Activated CD4-positive, alpha-beta T cell treated with anti-CD3 and anti-CD28 coated beads, Interleukin-2, amount 10 ng/mL, durations not matched to agents 24 days and 14 days (primary cell): Measurements from ENCODE around the gene PROSER3. TPM values are rescaled to one million over a fixed set of nuclear protein-coding genes. Genes with fewer than 3 reads are reported as not detected.

ENCODE experiments used
- DNase-seq: peaks from one replicate; pipeline ENCODE4 v3.0.0; 2022
- H3K27ac Mint-ChIP-seq: one replicate; pipeline ENCODE4 v1.8.0; 2022; ENCODE audit warnings: mild to moderate bottlenecking, mixed read lengths
- H3K27me3 Mint-ChIP-seq: one replicate; pipeline ENCODE4 v1.8.0; 2022; ENCODE audit warnings: mixed read lengths
- H3K36me3 Mint-ChIP-seq: one replicate; pipeline ENCODE4 v1.8.0; 2022; ENCODE audit warnings: low read depth, mild to moderate bottlenecking, mixed read lengths
- H3K4me1 Mint-ChIP-seq: one replicate; pipeline ENCODE4 v1.8.0; 2021; ENCODE audit warnings: mixed read lengths
- H3K4me3 Mint-ChIP-seq: one replicate; pipeline ENCODE4 v1.8.0; 2022; ENCODE audit warnings: mild to moderate bottlenecking, moderate library complexity, mixed read lengths
- H3K9me3 Mint-ChIP-seq: one replicate; pipeline ENCODE4 v1.8.0; 2021; ENCODE audit warnings: mixed read lengths
- intact Hi-C: fragments of 100-400 bp; cut with micrococcal nuclease; formaldehyde crosslinking; loops from one replicate; pipeline ENCODE4 v1.15.1; 2023
- total RNA-seq: library from RNA; stranded (reverse); gene quantifications from 2 replicates; pipeline ENCODE4 v1.2.3, GENCODE V29; 2022

The PROSER3 gene
- total RNA-seq, result 35.2 and 43.6 TPM in 2 replicates

GRCh38 chr19:35757749-35758608 is at the start of gene PROSER3:
Gene PROSER3, plus strand, starts transcription at chr19:35758176. Its CDS starts 40 bp downstream, at chr19:35758216.
- peaks cover 2% of the 10 kb centered on the region for H3K27me3 Mint-ChIP-seq
- DNase-seq, result peak; percentile 100
- H3K4me3 Mint-ChIP-seq, result peak within 1 kb of the TSS; percentile 95
- intact Hi-C loops, result loop anchor here (1.0 to 5.0 kb wide), 5 partner anchors 10 to 144 kb away; partner anchors contain the start of genes ARHGAP33, HCST, LIN37 and NFKBID
- peak within 1 kb of the TSS; percentile 98 for H3K27ac Mint-ChIP-seq
- peaks cover 34% of the 10 kb centered on the region for H3K36me3 Mint-ChIP-seq
- peaks cover 25% of the 10 kb centered on the region for H3K4me1 Mint-ChIP-seq
- H3K9me3 Mint-ChIP-seq, result no peaks in the 10 kb centered on the region

- Mint-ChIP-seq H3K36me3 (peaks cover 2% of the 10 kb centered on the region), H3K4me1 (peaks cover 25% of the 10 kb centered on the region), H3K9me3 (no peaks in the 10 kb centered on the region), H3K27ac (no peak overlapping the region), H3K27me3 (no peaks in the 10 kb centered on the region), H3K4me3 (no peak overlapping the region)
- intact Hi-C loops, result no loop called here
- DNase-seq, result no peak
Measured at GRCh38 chr19:35708391-35708790, 49.6 kb upstream of the PROSER3 start.

- H3K27ac Mint-ChIP-seq, result peak overlapping the region; percentile 96
- H3K4me1 Mint-ChIP-seq, result peaks cover 42% of the 10 kb centered on the region
- H3K4me3 Mint-ChIP-seq, result peak overlapping the region; percentile 65
- peaks cover 26% of the 10 kb centered on the region for H3K36me3 Mint-ChIP-seq
- H3K9me3 Mint-ChIP-seq, result no peaks in the 10 kb centered on the region
- H3K27me3 Mint-ChIP-seq, result no peaks in the 10 kb centered on the region
- intact Hi-C loops, result loop anchor here (1.0 to 5.0 kb wide), 3 partner anchors 9 to 84 kb away; partner anchors contain the start of gene RBM42
- DNase-seq, result peak; percentile 89
Measured at GRCh38 chr19:35710784-35711723, 46.9 kb upstream of the PROSER3 start.

- peak overlapping the region; percentile 92 for H3K4me3 Mint-ChIP-seq
- intact Hi-C loops, result loop anchor here (1.0 to 5.0 kb wide), 2 partner anchors 29 to 86 kb away; partner anchors contain the start of genes IGFLR1 and RBM42
- no peaks in the 10 kb centered on the region for H3K27me3 Mint-ChIP-seq
- peaks cover 48% of the 10 kb centered on the region for H3K4me1 Mint-ChIP-seq
- no peaks in the 10 kb centered on the region for H3K9me3 Mint-ChIP-seq
- peak overlapping the region; percentile 96 for H3K27ac Mint-ChIP-seq
- peaks cover 37% of the 10 kb centered on the region for H3K36me3 Mint-ChIP-seq
- DNase-seq, result peak; percentile 90
Measured at GRCh38 chr19:35712567-35713505, 45.1 kb upstream of the PROSER3 start.

GRCh38 chr19:35713506-35713850 is 44.5 kb upstream of the PROSER3 start:
- Mint-ChIP-seq H3K4me3 (peak overlapping the region; percentile 92), H3K4me1 (peaks cover 48% of the 10 kb centered on the region), H3K27ac (peak overlapping the region; percentile 96), H3K9me3 (no peaks in the 10 kb centered on the region), H3K36me3 (peaks cover 37% of the 10 kb centered on the region), H3K27me3 (no peaks in the 10 kb centered on the region)
- DNase-seq, result no peak
- intact Hi-C loops, result loop anchor here (1.0 to 5.0 kb wide), 2 partner anchors 29 to 86 kb away; partner anchors contain the start of genes IGFLR1 and RBM42

DNA sequence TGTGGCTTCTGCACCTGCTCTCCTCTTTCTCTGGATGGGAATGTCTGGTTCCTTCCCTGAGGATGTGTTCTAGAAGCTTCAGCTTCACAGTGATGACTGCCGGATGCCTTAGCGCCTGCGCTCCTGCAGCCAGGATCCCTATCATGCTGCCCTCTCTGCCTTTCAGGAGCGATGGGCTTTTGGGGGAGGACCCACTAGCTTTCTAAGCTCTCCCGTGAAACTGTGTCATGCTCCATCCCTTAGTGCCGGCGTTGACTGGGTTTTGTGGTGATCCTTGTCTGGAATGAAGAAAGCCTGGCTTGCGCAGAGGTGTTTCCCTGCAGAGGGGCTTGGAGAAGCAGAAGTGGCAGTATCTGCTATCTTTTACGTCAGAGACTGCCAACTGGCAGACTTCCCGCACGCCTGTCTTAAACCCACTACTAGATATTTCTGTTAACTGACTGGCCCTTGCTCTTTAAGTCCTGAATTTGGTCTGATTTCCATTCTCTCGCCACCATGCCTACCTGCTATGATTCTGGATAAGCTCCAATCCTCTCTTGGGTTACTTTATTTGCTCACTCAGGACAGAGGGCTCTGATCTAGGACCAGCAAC is 44.0 kb upstream of the PROSER3 start:
- Mint-ChIP-seq H3K9me3 (no peaks in the 10 kb centered on the region), H3K4me3 (peak overlapping the region; percentile 92), H3K36me3 (peaks cover 39% of the 10 kb centered on the region), H3K4me1 (peaks cover 51% of the 10 kb centered on the region), H3K27me3 (no peaks in the 10 kb centered on the region), H3K27ac (peak overlapping the region; percentile 96)
- DNase-seq, result peak; percentile 66
- intact Hi-C loops, result loop anchor here (1.0 to 5.0 kb wide), 2 partner anchors 28 to 87 kb away; partner anchors contain the start of genes IGFLR1 and RBM42

GRCh38 chr19:35714601-35715354 is 43.2 kb upstream of the PROSER3 start:
- no peaks in the 10 kb centered on the region for H3K9me3 Mint-ChIP-seq
- H3K27me3 Mint-ChIP-seq, result no peaks in the 10 kb centered on the region
- intact Hi-C loops, result loop anchor here (5.0 kb wide), 2 partner anchors 87 to 167 kb away; partner anchors contain the start of genes RBM42 and TMEM147
- DNase-seq, result peak; percentile 80
- peaks cover 57% of the 10 kb centered on the region for H3K4me1 Mint-ChIP-seq
- peaks cover 43% of the 10 kb centered on the region for H3K36me3 Mint-ChIP-seq
- peak overlapping the region; percentile 96 for H3K27ac Mint-ChIP-seq
- peak overlapping the region; percentile 92 for H3K4me3 Mint-ChIP-seq

DNA sequence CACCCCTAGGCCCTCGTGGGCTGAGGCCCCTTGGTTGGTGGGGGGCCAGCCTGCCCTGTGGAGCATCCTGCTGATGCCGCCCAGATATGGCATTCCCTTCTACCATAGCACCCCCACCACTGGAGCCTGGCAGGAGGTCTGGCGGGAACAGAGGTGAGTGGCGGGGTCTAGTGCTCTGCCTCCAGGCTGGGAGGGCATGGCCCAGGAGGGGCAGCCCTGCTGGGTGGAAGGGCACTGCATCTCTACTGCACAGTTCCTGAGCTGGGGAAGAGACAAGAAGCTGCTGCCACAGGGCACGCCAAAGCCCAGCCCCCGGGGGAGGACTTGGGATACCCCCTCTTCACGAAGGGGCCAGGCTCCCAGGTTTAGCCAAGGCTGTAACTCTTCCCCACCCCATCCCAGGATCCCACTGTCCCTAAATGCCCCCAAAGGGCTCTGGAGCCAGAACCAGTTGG is 42.6 kb upstream of the PROSER3 start:
- Mint-ChIP-seq H3K27me3 (no peaks in the 10 kb centered on the region), H3K4me1 (peaks cover 56% of the 10 kb centered on the region), H3K4me3 (peak overlapping the region; percentile 92), H3K9me3 (no peaks in the 10 kb centered on the region), H3K27ac (peak overlapping the region; percentile 93), H3K36me3 (peaks cover 47% of the 10 kb centered on the region)
- intact Hi-C loops, result loop anchor here (5.0 kb wide), 1 partner anchor 168 kb away; the partner anchor contains the start of gene TMEM147
- DNase-seq, result peak; percentile 71

GRCh38 chr19:35715981-35716800 is 41.8 kb upstream of the PROSER3 start:
- Mint-ChIP-seq H3K9me3 (no peaks in the 10 kb centered on the region), H3K36me3 (peaks cover 51% of the 10 kb centered on the region), H3K27ac (peak overlapping the region; percentile 93), H3K4me3 (peak overlapping the region; percentile 92), H3K4me1 (peaks cover 51% of the 10 kb centered on the region), H3K27me3 (no peaks in the 10 kb centered on the region)
- DNase-seq, result peak; percentile 78
- intact Hi-C loops, result loop anchor here (2.0 to 5.0 kb wide), 2 partner anchors 169 to 183 kb away; partner anchors contain the start of gene TMEM147

DNA sequence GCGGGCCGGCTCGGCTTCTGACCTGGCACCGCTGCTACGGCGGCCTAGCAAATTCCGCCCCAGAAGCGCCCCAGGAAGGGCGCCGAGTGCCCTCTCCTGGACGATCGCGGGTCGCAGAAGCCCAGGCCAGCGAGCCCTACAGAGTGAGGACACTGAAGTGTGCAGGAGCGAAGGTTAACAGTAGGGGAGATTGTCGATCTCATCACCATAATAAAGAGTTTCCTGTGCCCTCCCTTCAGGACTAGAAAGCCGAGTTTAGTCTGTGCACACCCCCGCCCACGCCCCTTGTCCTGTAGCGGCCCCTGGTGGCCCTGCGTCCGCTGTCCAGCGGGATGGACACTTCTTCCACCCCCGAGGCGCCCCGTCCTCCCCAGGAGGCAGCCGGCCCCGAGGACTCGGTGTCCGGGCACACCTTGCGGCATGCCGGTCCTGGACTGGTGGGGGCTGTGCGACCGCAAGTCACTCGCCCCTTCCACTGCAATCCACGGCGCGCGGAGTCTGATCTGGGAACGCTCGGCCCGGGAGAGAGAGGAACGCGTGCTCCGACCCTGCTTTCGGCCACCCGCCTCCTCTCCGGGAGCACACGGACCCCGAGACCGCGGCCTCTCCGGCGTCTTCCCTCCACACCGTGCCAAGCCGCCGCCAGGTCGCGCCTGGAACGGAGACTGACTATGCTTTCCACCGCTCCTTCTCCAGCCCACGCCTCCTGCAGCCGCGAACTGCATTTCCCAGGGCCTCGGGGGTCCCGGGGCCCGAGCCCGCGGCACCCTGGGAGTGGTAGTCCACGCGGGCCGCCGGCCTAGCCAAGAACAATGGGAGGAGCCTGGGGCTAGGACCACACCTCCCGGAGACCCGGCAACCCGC is 40.9 kb upstream of the PROSER3 start:
- Mint-ChIP-seq H3K27me3 (no peaks in the 10 kb centered on the region), H3K27ac (peak overlapping the region; percentile 93), H3K4me3 (peak overlapping the region; percentile 92), H3K4me1 (peaks cover 50% of the 10 kb centered on the region), H3K9me3 (no peaks in the 10 kb centered on the region), H3K36me3 (peaks cover 56% of the 10 kb centered on the region)
- DNase-seq, result peak; percentile 99
- intact Hi-C loops, result loop anchor here (1.0 to 5.0 kb wide), 11 partner anchors 15 to 398 kb away; partner anchors contain the start of genes ARHGAP33, PROSER3, PSENEN and TBCB
